ENCODE measurements around the gene JUND. TPM values are rescaled to one million over a fixed set of nuclear protein-coding genes. Genes with fewer than 3 reads are reported as not detected.
A peak's percentile ranks its signal among the peaks of the same experiment; 100 is the strongest.
"Not testable (repeated sequence)": the region's sequence is repeated elsewhere in the genome, so short reads cannot be mapped to it uniquely, and the experiment has no call there.

Gene JUND
- total RNA-seq, 6 donors from 2014 or later, result 281 to 1,101 (median 639) TPM

GRCh38 chr19:18326772-18327171 lies 45.4 kb upstream of the JUND start:
- ATAC-seq (ENCODE audit: low FRiP score in 2 of 2) (no peak), DNase-seq (no peak)
- no peaks in the 10 kb centered on the region for H3K9me3 ChIP-seq
- no peaks in the 10 kb centered on the region for H3K27me3 ChIP-seq
- no peak overlapping the region for H3K4me3 ChIP-seq
- TF ChIP-seq EP300 (IDR thresholded peaks at IDR 0.05) (no peak), POLR2A (IDR thresholded peaks at IDR 0.05) (no peak), POLR2AphosphoS5 (IDR thresholded peaks at IDR 0.05) (no peak), CTCF (IDR thresholded peaks at IDR 0.05) (no peak)
- no peak overlapping the region for H3K27ac ChIP-seq
- peaks cover 21 to 36% (median 25%) of the 10 kb centered on the region in 4 donors for H3K4me1 ChIP-seq
- WGBS, 2 donors, result 92% methylated on average over 4 to 5 of the region's 5 CpGs
- H3K36me3 ChIP-seq, result no peaks in the 10 kb centered on the region

- DNase-seq, result not testable (repeated sequence)
- peaks cover 46 to 60% (median 49%) of the 10 kb centered on the region in 4 donors for H3K4me1 ChIP-seq
Observed at GRCh38 chr19:18324373-18324731, 42.9 kb upstream of the JUND start.

GRCh38 chr19:18322759-18323460 lies 41.5 kb upstream of the JUND start, which contains the start of gene LSM4:
Gene LSM4 (minus strand): TSS chr19:18323076. CDS start chr19:18323020, 56 bp downstream.
- peak; percentile 98 for ATAC-seq (ENCODE audit: low FRiP score in 2 of 2)
- H3K27ac ChIP-seq, result peak within 1 kb of the TSS; percentile 87 to 93 (median 88)
- peaks cover 51 to 61% (median 56%) of the 10 kb centered on the region in 4 donors for H3K4me1 ChIP-seq
- peak; percentile 98 to 100 for DNase-seq
- H3K4me3 ChIP-seq, result peak within 1 kb of the TSS; percentile 64 to 88 (median 74)
- no peaks in the 10 kb centered on the region for H3K27me3 ChIP-seq
- TF ChIP-seq POLR2AphosphoS5 (IDR thresholded peaks at IDR 0.05), result peak; percentile 76 to 89
- TF ChIP-seq POLR2A (IDR thresholded peaks at IDR 0.05), result peak; percentile 32 to 94 (median 62)
- peak in 3 of 6 experiments; percentile 34 to 61 (median 44) for TF ChIP-seq CTCF (IDR thresholded peaks at IDR 0.05)
- TF ChIP-seq EP300 (IDR thresholded peaks at IDR 0.05), result no peak
- H3K36me3 ChIP-seq, result no peaks in the 10 kb centered on the region
- 0% methylated on average over 31 to 51 of the region's 75 CpGs for WGBS, 2 donors
- H3K9me3 ChIP-seq, result no peaks in the 10 kb centered on the region

More at GRCh38 chr19:18324373-18324731, 42.9 kb upstream of the JUND start:
- not testable (repeated sequence) for H3K36me3 ChIP-seq; ATAC-seq (ENCODE audit: low FRiP score in 2 of 2); H3K9me3 ChIP-seq; H3K27me3 ChIP-seq; H3K4me3 ChIP-seq
- peak overlapping the region; percentile 87 to 93 (median 88) for H3K27ac ChIP-seq
- 69 to 71% methylated on average over 6 of the region's 6 CpGs for WGBS, 2 donors

- no peaks in the 10 kb centered on the region for H3K9me3 ChIP-seq
- TF ChIP-seq EP300 (IDR thresholded peaks at IDR 0.05) (no peak), POLR2AphosphoS5 (IDR thresholded peaks at IDR 0.05) (peak in 1 of 2 donors; percentile 24), POLR2A (IDR thresholded peaks at IDR 0.05) (no peak), CTCF (IDR thresholded peaks at IDR 0.05) (no peak)
- peak in 1 of 2 donors; percentile 65 for ATAC-seq (ENCODE audit: low FRiP score in 2 of 2)
- DNase-seq, result peak in 1 of 2 donors; percentile 54
- H3K36me3 ChIP-seq, result no peaks in the 10 kb centered on the region
- H3K27me3 ChIP-seq, result no peaks in the 10 kb centered on the region
- H3K4me1 ChIP-seq, result peaks cover 57 to 65% (median 62%) of the 10 kb centered on the region in 4 donors
- WGBS, 2 donors, result 2 to 6% methylated on average over 7 of the region's 7 CpGs
- H3K27ac ChIP-seq, result peak overlapping the region; percentile 87 to 93 (median 88)
- peak overlapping the region; percentile 64 to 88 (median 74) for H3K4me3 ChIP-seq
Observed at GRCh38 chr19:18322318-18322758, 40.9 kb upstream of the JUND start.

GRCh38 chr19:18321734-18322102 lies 40.3 kb upstream of the JUND start:
- Histone ChIP-seq H3K9me3 (no peaks in the 10 kb centered on the region), H3K27ac (peak overlapping the region; percentile 87 to 93 (median 88)), H3K27me3 (no peaks in the 10 kb centered on the region), H3K36me3 (no peaks in the 10 kb centered on the region), H3K4me3 (peak overlapping the region in 1 of 4 donors; percentile 64), H3K4me1 (peaks cover 60 to 66% (median 63%) of the 10 kb centered on the region in 4 donors)
- no peak for ATAC-seq (ENCODE audit: low FRiP score in 2 of 2)
- no peak for DNase-seq
- TF ChIP-seq POLR2AphosphoS5 (IDR thresholded peaks at IDR 0.05) (no peak), POLR2A (IDR thresholded peaks at IDR 0.05) (no peak), CTCF (IDR thresholded peaks at IDR 0.05) (no peak), EP300 (IDR thresholded peaks at IDR 0.05) (no peak)
- WGBS, 2 donors, result 10 to 20% methylated on average over 8 to 9 of the region's 9 CpGs
